Jurkat, Clone E6-1 (cell line): ENCODE measurements around the gene SPATA45.

Experiments
- DNase-seq: peaks from one replicate; pipeline ENCODE4 v3.0.0-alpha.2; 2011; ENCODE audit warnings: low read depth, low spot score
- H3K4me3 ChIP-seq: 2 replicates; pipeline ENCODE4 v1.5.1; 2011; ENCODE audit warnings: mild to moderate bottlenecking, low read length, control low read depth, moderate library complexity

Gene SPATA45

GRCh38 chr1:212785871-212786270 lies 61.6 kb downstream of the SPATA45 start:
- H3K4me3 ChIP-seq = no peak overlapping the region
- no peak for DNase-seq

DNA sequence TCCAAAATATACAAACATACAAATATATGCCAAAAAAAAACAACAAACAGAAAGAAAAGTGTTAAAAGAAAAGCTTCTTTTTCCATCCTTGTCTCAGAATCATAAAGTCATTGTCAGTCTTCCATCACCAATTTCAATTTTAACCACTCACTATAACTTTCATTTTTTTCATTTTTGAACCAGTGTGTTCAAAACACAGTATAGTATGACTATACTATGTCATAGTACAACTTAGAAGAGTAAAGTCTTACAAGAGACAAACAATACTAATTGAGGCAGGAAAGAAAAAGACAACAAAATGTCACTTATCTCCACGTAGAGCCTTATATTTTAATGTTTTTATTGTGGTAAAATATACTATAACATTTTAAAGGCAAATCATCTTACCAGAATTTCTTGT lies 63.5 kb downstream of the SPATA45 start:
- DNase-seq = no peak
- no peak overlapping the region for H3K4me3 ChIP-seq

DNA sequence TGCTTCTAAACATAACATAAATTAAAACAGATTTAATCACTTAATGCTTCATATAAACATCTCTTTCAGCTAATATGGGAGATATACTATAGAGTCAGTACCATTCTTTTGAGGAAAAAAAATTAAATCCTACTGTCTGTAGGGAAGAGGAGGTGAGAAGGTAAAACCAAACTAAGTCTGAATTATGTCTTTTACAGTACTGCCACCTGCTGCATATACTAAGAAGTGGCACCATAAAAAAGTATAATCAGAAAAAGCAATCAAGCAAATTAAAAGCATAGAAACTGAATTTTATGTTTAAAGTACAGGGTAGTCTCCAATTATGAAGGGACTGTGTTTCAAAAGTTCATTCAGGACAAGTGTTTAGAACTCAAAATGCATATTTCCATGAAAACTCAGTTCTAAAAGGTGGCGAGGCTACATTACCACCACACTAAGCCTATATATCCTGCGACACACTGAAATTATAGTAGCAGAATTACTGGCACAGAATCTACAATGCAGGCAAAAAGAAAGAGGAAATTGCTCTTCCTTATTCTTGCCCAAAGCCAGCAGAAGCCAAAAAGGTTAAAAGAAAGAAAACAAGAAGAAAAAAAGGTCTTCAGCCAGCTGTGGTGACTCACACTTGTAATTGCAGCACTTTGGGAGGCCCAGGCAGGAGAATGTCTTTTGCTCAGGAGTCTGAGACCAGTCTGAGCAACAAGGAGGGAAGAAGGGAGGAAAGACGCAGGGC lies 64.9 kb downstream of the SPATA45 start:
- no peak overlapping the region for H3K4me3 ChIP-seq
- no peak for DNase-seq

DNA sequence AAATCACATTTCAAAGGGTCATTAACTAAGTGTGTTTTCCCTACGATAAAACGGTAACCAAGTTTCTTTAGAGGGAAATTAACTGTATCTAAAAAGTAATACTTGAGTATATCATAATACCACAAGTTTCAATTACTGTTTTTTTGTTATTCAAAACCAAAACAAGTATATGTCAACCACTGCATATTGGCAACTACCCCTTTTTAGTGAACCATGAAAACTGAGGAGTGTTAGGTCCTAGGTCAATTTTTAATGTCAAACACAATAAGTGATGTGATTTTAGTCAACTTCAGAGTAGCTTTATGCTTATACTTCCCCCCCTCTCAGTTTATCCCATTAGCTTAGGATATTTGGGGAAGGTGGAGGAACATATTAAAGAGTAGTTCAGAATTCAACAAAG lies 66.2 kb downstream of the SPATA45 start:
- H3K4me3 ChIP-seq = no peak overlapping the region
- no peak for DNase-seq

GRCh38 chr1:212780759-212781158 lies 66.7 kb downstream of the SPATA45 start:
- DNase-seq = no peak
- no peak overlapping the region for H3K4me3 ChIP-seq
